ENCODE data around the gene HERC2.

Gene HERC2

DNA sequence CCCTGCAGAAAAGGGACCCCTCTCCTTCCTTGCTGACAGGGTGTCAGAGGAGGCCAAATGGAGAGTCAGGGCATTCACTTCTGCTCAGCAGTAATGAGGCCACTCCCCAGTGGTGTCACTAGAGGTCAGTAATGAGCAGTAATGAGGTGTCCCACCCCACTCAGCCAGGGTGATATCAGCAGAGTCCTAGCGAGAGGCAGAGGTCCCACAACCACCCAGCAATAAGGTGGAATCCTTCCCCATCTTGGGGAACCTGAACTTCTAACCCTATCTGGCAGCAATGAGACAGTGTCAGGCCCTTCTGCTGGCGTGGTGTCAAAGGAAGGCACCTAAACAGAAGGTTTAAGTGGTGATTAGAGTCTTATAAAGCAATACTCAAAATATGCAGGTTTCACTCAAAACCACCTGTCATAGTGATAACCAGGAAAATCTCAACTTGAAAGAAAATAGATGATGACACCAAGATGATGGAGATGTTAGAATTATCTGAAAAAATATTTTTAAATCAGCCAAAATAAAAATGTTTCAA is 235.7 kb downstream of the HERC2 start:
- H3K4me1 ChIP-seq (ENCODE audit: insufficient read depth, low read length): no peaks in the 10 kb centered on the region
- no peak overlapping the region for H3K9ac ChIP-seq (ENCODE audit: low read depth, low read length)
- no peaks in the 10 kb centered on the region for H3K27me3 ChIP-seq (ENCODE audit: insufficient read depth, low read length)
- no peak overlapping the region for H3K4me3 ChIP-seq (ENCODE audit: low read length)
- H3K9me3 ChIP-seq (ENCODE audit: insufficient read depth, low read depth, low read length): peaks cover 12% of the 10 kb centered on the region; the same call in 1 of the 2 replicates
- no peak overlapping the region for H3K27ac ChIP-seq (ENCODE audit: low read depth, low read length)
- 20% methylated on average over 2 of the region's 2 CpGs for WGBS
- no peaks in the 10 kb centered on the region for H3K36me3 ChIP-seq (ENCODE audit: insufficient read depth, low read length)

DNA sequence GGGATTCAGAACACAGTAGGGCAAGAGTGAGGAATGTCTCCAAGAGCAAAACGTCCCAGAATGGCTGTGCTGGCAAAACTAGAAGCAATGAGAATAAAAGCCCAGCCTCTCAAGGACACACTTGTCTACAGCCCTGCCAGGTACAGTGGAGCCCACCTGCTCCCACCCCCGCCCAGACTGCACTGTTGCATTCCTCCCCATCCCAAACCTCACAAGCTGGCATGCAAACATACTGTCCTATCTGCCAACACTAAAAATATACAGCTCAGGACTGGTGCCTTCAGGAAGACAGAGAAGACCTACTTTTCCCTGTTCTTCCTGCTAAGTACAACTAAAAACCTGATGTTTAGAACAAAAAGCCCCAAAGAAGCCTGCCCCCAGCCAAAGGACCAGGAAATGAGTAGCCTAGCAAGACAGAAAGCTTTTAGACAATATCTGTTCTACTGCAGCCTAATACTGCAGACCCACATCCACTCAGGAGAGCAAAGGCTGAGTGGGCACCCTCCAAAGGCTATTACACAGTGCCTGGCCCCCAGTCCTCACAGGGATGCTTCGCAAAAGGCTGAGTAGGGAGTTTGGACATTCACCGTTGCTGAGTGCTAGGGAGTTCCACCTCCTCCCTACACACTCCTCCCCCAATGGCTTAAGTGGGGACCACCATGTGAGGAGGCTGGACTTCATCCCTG is 236.3 kb downstream of the HERC2 start:
- no peak overlapping the region for H3K4me3 ChIP-seq (ENCODE audit: low read length)
- H3K9ac ChIP-seq (ENCODE audit: low read depth, low read length): no peak overlapping the region
- no peaks in the 10 kb centered on the region for H3K27me3 ChIP-seq (ENCODE audit: insufficient read depth, low read length)
- WGBS: 90% methylated on average over 4 of the region's 4 CpGs
- H3K36me3 ChIP-seq (ENCODE audit: insufficient read depth, low read length): no peaks in the 10 kb centered on the region
- no peaks in the 10 kb centered on the region for H3K4me1 ChIP-seq (ENCODE audit: insufficient read depth, low read length)
- peaks cover 7% of the 10 kb centered on the region; the same call in 1 of the 2 replicates for H3K9me3 ChIP-seq (ENCODE audit: insufficient read depth, low read depth, low read length)
- no peak overlapping the region for H3K27ac ChIP-seq (ENCODE audit: low read depth, low read length)

DNA sequence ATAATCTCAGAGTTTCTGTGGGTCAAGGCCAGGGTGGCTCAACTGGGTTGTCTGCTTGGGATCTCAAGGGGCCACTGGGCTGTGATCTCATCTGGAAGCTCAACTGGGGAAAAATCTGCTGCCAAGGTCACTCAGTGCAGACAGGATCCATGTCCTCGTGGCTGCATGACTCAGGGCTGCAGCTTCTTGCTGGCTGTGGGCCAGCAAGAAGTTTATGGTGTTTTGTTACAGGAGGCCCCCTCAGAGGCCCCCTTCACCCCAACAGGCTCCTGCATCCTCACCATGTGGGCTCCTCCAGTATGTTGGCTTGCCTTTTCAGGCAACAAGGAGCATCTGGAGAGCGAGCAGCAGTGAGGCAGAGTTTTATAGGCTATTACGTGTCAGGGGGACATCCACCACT is 237.4 kb downstream of the HERC2 start:
- no peaks in the 10 kb centered on the region for H3K27me3 ChIP-seq (ENCODE audit: insufficient read depth, low read length)
- peaks cover 2% of the 10 kb centered on the region; the same call in 1 of the 2 replicates for H3K9me3 ChIP-seq (ENCODE audit: insufficient read depth, low read depth, low read length)
- no peaks in the 10 kb centered on the region for H3K4me1 ChIP-seq (ENCODE audit: insufficient read depth, low read length)
- WGBS: 87% methylated on average over 3 of the region's 3 CpGs
- no peak overlapping the region for H3K27ac ChIP-seq (ENCODE audit: low read depth, low read length)
- H3K36me3 ChIP-seq (ENCODE audit: insufficient read depth, low read length): no peaks in the 10 kb centered on the region
- H3K9ac ChIP-seq (ENCODE audit: low read depth, low read length): no peak overlapping the region
- H3K4me3 ChIP-seq (ENCODE audit: low read length): no peak overlapping the region

DNA sequence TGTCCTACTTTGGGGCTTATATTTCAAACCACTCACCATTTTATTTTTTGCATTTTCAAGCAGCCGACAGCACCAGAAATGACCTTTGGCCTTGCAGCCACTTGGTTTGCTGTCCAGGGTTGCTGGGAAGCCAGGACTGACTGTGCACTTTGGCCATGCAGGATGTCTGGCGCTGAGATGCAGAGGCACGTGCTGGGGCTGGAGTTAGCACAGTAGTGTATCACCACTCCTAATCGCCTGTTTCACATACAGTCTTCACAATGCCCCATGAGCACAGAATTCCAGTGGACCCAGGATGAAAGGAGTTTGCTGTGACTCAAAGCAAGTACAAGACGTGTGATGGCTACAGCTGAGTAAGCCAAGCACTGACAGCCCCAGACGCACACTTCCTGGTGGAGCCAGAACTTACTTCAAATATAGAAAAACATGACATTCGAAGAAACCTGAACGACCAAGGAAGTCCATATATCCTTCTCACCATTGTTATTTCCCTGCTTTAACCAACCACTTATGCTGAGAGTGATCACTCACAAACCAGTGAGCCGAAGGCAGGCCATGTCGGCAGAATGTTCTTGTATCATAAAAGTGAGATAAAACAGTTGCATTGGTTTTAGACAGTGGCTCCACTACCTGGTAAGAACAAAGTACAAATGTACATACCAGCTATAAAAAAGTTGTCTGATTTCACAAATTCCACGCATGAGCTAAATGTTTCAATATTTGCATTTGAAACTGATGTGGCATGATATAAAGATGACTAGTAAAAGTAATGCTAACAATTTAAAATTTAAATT is 238.9 kb downstream of the HERC2 start:
- 93% methylated on average over 10 of the region's 11 CpGs for WGBS
- no peaks in the 10 kb centered on the region for H3K9me3 ChIP-seq (ENCODE audit: insufficient read depth, low read depth, low read length)

DNA sequence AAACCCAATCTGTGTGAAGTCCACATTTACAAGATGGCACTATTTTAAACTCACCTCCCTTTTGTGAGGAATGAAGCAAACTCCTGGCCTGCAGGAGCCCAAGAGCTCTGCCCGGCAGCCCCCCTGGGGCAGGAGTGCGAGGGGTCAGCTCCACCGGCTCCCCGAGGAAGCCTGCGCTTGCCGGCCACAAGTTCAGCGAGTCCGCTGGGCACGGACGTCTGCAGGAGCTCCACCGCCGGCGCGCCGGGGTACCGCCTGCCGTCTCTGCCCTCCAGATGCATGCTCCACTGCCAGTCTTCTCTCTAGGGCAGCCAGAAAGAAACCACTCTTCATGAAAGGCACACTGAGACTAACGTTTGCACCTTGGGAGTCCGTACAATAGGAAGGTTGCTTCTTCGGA is 240.4 kb downstream of the HERC2 start:
- H3K27me3 ChIP-seq (ENCODE audit: insufficient read depth, low read length): no peaks in the 10 kb centered on the region
- no peak overlapping the region for H3K27ac ChIP-seq (ENCODE audit: low read depth, low read length)
- H3K4me1 ChIP-seq (ENCODE audit: insufficient read depth, low read length): no peaks in the 10 kb centered on the region
- no peaks in the 10 kb centered on the region for H3K36me3 ChIP-seq (ENCODE audit: insufficient read depth, low read length)
- WGBS: 96% methylated on average over 20 of the region's 20 CpGs
- no peaks in the 10 kb centered on the region for H3K9me3 ChIP-seq (ENCODE audit: insufficient read depth, low read depth, low read length)
- H3K4me3 ChIP-seq (ENCODE audit: low read length): no peak overlapping the region
- H3K9ac ChIP-seq (ENCODE audit: low read depth, low read length): no peak overlapping the region

More for the DNA sequence above, 238.9 kb downstream of the HERC2 start:
- no peak overlapping the region for H3K27ac ChIP-seq (ENCODE audit: low read depth, low read length)
- no peaks in the 10 kb centered on the region for H3K4me1 ChIP-seq (ENCODE audit: insufficient read depth, low read length)
- no peak overlapping the region for H3K9ac ChIP-seq (ENCODE audit: low read depth, low read length)
- H3K36me3 ChIP-seq (ENCODE audit: insufficient read depth, low read length): no peaks in the 10 kb centered on the region
- H3K4me3 ChIP-seq (ENCODE audit: low read length): no peak overlapping the region
- H3K27me3 ChIP-seq (ENCODE audit: insufficient read depth, low read length): no peaks in the 10 kb centered on the region

DNA sequence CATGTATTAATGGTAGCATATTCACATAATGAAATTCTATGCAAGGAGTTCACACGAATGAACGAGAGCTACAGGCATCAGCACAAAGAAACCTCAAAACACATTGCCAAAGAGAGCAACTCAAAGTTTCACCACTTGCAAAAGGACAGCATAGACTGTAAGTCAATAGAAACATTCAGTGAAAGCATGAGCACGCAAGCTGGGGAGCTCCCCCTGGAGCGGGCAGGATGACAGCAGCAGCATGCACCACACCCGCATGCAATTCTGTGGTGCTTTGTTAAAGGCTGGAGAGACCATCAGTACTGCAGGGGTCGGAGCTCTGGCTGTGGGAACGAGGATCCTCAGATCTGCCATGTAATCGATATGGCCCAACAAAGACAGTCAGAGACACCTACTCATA is 241.6 kb downstream of the HERC2 start:
- no peak overlapping the region for H3K9ac ChIP-seq (ENCODE audit: low read depth, low read length)
- H3K27me3 ChIP-seq (ENCODE audit: insufficient read depth, low read length): no peaks in the 10 kb centered on the region
- 54% methylated on average over 8 of the region's 8 CpGs for WGBS
- no peak overlapping the region for H3K27ac ChIP-seq (ENCODE audit: low read depth, low read length)
- H3K9me3 ChIP-seq (ENCODE audit: insufficient read depth, low read depth, low read length): no peaks in the 10 kb centered on the region
- no peaks in the 10 kb centered on the region for H3K36me3 ChIP-seq (ENCODE audit: insufficient read depth, low read length)
- H3K4me3 ChIP-seq (ENCODE audit: low read length): no peak overlapping the region
- H3K4me1 ChIP-seq (ENCODE audit: insufficient read depth, low read length): no peaks in the 10 kb centered on the region

DNA sequence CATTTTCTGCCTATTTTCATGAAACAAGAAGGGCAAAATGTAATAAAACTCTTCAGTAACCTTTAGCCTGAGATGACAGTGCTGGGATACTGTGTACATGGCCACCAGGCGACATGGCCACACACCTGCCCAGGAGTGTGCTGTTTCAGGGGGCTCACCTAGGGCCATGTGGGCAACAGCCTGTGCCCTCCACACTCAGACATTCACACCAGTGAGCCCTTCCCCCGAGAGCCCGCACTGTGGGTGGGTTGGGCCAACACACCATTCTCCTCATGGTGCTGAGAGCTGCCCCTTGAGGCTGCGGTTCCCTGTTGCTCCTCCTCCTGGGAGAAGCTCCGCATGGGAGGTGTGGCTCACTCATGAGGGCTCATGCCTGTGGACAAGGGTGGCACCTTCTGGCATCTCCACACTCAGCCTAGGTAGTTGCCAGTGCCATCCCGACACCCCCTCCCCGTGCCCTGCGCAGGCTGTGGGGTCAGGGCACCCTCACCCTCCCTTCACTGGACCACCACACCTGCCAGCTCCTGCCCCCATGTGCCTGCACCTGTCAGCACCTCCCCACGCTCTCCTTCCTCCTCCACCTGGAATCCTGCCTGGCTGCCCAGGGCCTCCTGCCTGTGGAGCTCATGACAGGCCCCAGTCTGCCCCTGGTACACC is 242.5 kb downstream of the HERC2 start:
- no peak overlapping the region for H3K9ac ChIP-seq (ENCODE audit: low read depth, low read length)
- H3K4me3 ChIP-seq (ENCODE audit: low read length): no peak overlapping the region
- no peaks in the 10 kb centered on the region for H3K36me3 ChIP-seq (ENCODE audit: insufficient read depth, low read length)
- H3K27me3 ChIP-seq (ENCODE audit: insufficient read depth, low read length): no peaks in the 10 kb centered on the region
- H3K27ac ChIP-seq (ENCODE audit: low read depth, low read length): no peak overlapping the region
- no peaks in the 10 kb centered on the region for H3K4me1 ChIP-seq (ENCODE audit: insufficient read depth, low read length)
- no peaks in the 10 kb centered on the region for H3K9me3 ChIP-seq (ENCODE audit: insufficient read depth, low read depth, low read length)
- 87% methylated on average over 9 of the region's 9 CpGs for WGBS

DNA sequence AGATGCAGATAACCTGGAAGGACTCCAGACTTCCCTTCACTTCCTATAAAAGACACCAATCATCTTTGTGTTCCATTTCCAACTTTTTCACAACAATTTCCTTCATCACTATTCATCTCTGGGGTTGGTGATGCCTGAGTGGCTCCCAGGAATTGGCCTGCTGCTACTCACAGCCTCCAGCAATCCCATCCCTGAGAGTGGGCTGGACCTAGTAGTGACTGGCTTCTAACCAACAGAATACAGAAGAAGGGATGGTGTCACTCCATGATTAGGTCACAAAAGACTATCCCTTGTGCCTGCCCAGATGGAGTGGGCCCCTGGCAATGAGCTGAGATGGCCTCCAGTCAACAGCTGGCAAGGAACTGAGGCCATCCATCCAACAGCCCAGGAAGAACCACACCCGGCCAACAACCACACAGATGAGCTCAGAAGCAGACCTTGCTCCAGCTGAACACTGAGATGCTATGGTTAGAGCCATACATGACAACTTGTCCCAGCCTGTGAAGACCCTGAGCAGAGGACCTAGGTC is 243.7 kb downstream of the HERC2 start:
- Histone ChIP-seq H3K9me3 (ENCODE audit: insufficient read depth, low read depth, low read length) (no peaks in the 10 kb centered on the region), H3K4me3 (ENCODE audit: low read length) (no peak overlapping the region), H3K36me3 (ENCODE audit: insufficient read depth, low read length) (no peaks in the 10 kb centered on the region), H3K27me3 (ENCODE audit: insufficient read depth, low read length) (no peaks in the 10 kb centered on the region), H3K4me1 (ENCODE audit: insufficient read depth, low read length) (no peaks in the 10 kb centered on the region), H3K9ac (ENCODE audit: low read depth, low read length) (no peak overlapping the region), H3K27ac (ENCODE audit: low read depth, low read length) (no peak overlapping the region)
- WGBS: 84% methylated on average over 1 of the region's 1 CpG

DNA sequence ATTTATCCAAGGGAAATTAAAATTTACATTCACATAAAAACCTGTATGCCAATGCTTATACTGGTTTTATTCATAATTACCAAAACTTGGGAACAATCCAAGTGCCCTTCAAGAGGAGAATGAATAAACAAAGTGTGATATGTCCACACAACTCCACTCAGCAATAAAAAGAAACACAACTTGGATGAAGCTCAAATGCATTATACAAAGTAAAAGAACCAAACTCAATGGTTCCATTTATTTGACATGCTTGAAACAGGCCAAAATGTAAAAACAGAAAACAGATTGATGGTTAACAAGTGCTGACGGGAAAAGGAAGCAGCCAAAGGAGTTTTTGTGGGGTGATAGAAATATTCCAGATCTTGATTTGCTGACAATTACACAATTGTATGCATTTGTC is 246.4 kb downstream of the HERC2 start:
- Histone ChIP-seq H3K27ac (ENCODE audit: low read depth, low read length) (no peak overlapping the region), H3K4me3 (ENCODE audit: low read length) (no peak overlapping the region), H3K9me3 (ENCODE audit: insufficient read depth, low read depth, low read length) (peaks cover 4% of the 10 kb centered on the region; the same call in 1 of the 2 replicates), H3K36me3 (ENCODE audit: insufficient read depth, low read length) (no peaks in the 10 kb centered on the region), H3K4me1 (ENCODE audit: insufficient read depth, low read length) (no peaks in the 10 kb centered on the region), H3K27me3 (ENCODE audit: insufficient read depth, low read length) (no peaks in the 10 kb centered on the region), H3K9ac (ENCODE audit: low read depth, low read length) (no peak overlapping the region)
- WGBS: 83% methylated on average over 1 of the region's 1 CpG

DNA sequence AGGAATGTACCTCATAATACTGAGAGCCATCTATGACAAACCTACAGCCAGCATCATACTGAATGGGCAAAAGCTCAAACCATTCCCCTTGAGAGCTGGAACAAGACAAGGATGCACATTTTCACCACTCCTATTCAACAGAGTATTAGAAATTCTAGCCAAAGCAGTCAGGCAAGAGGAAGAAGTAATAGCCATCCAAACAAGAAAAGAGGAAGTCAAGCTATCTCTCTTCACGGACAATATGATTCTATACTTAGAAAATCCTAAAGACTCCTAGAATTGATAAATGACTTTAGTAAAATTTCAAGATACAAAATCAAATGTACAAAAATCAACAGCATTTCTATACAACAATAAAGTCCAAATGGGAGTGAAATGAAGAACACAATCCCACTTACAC is 253.0 kb downstream of the HERC2 start:
- no peak overlapping the region for H3K27ac ChIP-seq (ENCODE audit: low read depth, low read length)

DNA sequence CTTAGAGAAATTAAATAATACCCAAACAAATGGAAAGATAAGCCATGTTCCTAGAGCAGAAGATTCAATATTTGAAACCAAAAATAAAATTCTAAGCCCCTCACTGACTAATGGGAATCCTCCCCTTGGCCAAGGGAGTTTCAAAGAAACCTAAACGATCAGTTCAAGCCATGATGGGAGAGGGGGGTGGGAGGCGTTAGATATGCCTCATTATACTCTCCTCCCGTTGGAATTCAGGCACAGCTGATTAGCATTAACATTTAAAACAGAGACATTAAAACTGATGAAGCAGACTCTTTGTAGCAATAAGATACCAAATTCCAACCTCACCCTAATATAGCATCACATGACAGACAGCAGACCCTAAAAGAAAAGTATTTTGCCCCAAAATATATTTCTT is 255.7 kb downstream of the HERC2 start:
- Histone ChIP-seq H3K4me1 (ENCODE audit: insufficient read depth, low read length) (no peaks in the 10 kb centered on the region), H3K9me3 (ENCODE audit: insufficient read depth, low read depth, low read length) (peaks cover 10% of the 10 kb centered on the region; the same call in 1 of the 2 replicates), H3K27me3 (ENCODE audit: insufficient read depth, low read length) (no peaks in the 10 kb centered on the region), H3K36me3 (ENCODE audit: insufficient read depth, low read length) (no peaks in the 10 kb centered on the region), H3K4me3 (ENCODE audit: low read length) (no peak overlapping the region), H3K9ac (ENCODE audit: low read depth, low read length) (no peak overlapping the region), H3K27ac (ENCODE audit: low read depth, low read length) (no peak overlapping the region)
- WGBS: 43% methylated on average over 1 of the region's 3 CpGs

More for the DNA sequence above, 253.0 kb downstream of the HERC2 start:
- H3K9me3 ChIP-seq (ENCODE audit: insufficient read depth, low read depth, low read length): peaks cover 8% of the 10 kb centered on the region; the same call in 1 of the 2 replicates
- no peak overlapping the region for H3K9ac ChIP-seq (ENCODE audit: low read depth, low read length)
- H3K27me3 ChIP-seq (ENCODE audit: insufficient read depth, low read length): no peaks in the 10 kb centered on the region
- no peaks in the 10 kb centered on the region for H3K36me3 ChIP-seq (ENCODE audit: insufficient read depth, low read length)
- no peaks in the 10 kb centered on the region for H3K4me1 ChIP-seq (ENCODE audit: insufficient read depth, low read length)
- H3K4me3 ChIP-seq (ENCODE audit: low read length): no peak overlapping the region
- WGBS: no CpG with 5 or more reads among the region's 1 CpG
